ENCODE measurements around the gene MACIR. TPM values are rescaled to one million over a fixed set of nuclear protein-coding genes. Genes with fewer than 3 reads are reported as not detected.

MACIR gene
- total RNA-seq, 2 experiments from 2014 or later, result 1.3 to 1.6 TPM

DNA sequence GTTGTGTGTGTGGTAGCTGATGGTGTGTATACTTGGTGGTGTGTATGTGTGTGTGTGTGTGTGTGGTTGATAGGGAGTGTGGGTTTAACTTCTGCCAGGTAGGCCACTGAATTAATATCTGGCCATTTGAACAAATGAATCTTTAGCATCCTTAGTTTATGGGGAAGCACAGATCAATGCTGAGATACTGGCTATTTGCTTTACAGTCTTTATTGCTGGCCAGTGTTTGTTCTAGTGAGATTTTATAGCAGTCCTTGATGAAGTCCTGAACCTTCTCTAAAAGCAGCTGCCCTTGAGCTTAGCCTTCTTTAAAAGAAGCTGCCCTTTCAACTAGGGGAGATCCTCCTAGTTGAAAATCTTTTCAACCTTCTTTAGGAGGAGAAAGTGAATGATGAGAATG lies 69.3 kb downstream of the MACIR start:
- ATAC-seq (ENCODE audit: poor library complexity), result no peak
- TF ChIP-seq, protein P1, sequence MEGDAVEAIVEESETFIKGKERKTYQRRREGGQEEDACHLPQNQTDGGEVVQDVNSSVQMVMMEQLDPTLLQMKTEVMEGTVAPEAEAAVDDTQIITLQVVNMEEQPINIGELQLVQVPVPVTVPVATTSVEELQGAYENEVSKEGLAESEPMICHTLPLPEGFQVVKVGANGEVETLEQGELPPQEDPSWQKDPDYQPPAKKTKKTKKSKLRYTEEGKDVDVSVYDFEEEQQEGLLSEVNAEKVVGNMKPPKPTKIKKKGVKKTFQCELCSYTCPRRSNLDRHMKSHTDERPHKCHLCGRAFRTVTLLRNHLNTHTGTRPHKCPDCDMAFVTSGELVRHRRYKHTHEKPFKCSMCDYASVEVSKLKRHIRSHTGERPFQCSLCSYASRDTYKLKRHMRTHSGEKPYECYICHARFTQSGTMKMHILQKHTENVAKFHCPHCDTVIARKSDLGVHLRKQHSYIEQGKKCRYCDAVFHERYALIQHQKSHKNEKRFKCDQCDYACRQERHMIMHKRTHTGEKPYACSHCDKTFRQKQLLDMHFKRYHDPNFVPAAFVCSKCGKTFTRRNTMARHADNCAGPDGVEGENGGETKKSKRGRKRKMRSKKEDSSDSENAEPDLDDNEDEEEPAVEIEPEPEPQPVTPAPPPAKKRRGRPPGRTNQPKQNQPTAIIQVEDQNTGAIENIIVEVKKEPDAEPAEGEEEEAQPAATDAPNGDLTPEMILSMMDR (IDR thresholded peaks at IDR 0.05), result no peak
- CTCF ChIA-PET, result interaction anchor here (1.2 kb wide), 1 partner anchor 8 kb away, joined by 3 read pairs; no protein-coding TSS in a partner anchor
- H3K27me3 ChIP-seq (ENCODE audit: control insufficient read depth in 1 of 2, insufficient read depth in 2 of 2, low read length in 2 of 2), result no peaks in the 10 kb centered on the region
- DNase-seq, result no peak
- Mint-ChIP-seq H3K27me3 (peaks cover 14% of the 10 kb centered on the region), H3K4me3 (no peak overlapping the region), H3K36me3 (ENCODE audit: low read depth) (no peaks in the 10 kb centered on the region), H3K9me3 (no peaks in the 10 kb centered on the region), H3K27ac (no peak overlapping the region), H3K4me1 (ENCODE audit: low read depth) (no peaks in the 10 kb centered on the region)
- intact Hi-C loops (cut with DNase I, micrococcal nuclease), result no loop called here
- POLR2A ChIA-PET, result no interaction called here
- H3K4me1 ChIP-seq (ENCODE audit: insufficient read depth, low read length), result no peaks in the 10 kb centered on the region
- no peak overlapping the region for H3K4me3 ChIP-seq (ENCODE audit: low read length)
- no peak overlapping the region for H3K27ac ChIP-seq (ENCODE audit: low read depth in 1 of 2, low read length in 2 of 2)
- H3K9me3 ChIP-seq (ENCODE audit: control insufficient read depth in 1 of 2, insufficient read depth in 1 of 2, low read length in 2 of 2), result no peaks in the 10 kb centered on the region
- H3K36me3 ChIP-seq (ENCODE audit: insufficient read depth, low read length), result no peaks in the 10 kb centered on the region

Other genes starting within 250 kb of the MACIR start
- gene GIN1, start 138.6 kb upstream of the MACIR start, total RNA-seq, result 1 to 10 TPM; 2.7 to 2.9 TPM
- gene PPIP5K2, start 138.5 kb upstream of the MACIR start, total RNA-seq, result 10 to 100 TPM; 40.4 to 45.6 TPM